Activated CD8-positive, alpha-beta T cell treated with anti-CD3 and anti-CD28 coated beads for 36 hours (primary cell): ENCODE results near the gene NECAB2. TPM values are rescaled to one million over a fixed set of nuclear protein-coding genes. Genes with fewer than 3 reads are reported as not detected.

Experiments
- ATAC-seq: fragments of 200-7000 bp; cut with Tn5 transposase; one replicate; pipeline ENCODE4 v1.10.0; 2021; ENCODE audit warnings: mild to moderate bottlenecking, moderate library complexity
- CTCF ChIA-PET: fragments of 350-600 bp; sonication (Branson Sonifier 250); formaldehyde crosslinking; loops from one replicate; lab custom pipeline; 2021; ENCODE audit warnings: antibody characterized with exemption; lab: Charles Lee
- POLR2A ChIA-PET: fragments of 350-600 bp; sonication (Branson Sonifier 250); formaldehyde crosslinking; loops from one replicate; lab custom pipeline; 2021; ENCODE audit warnings: antibody characterized with exemption; lab: Charles Lee
- DNase-seq: peaks from one replicate; pipeline ENCODE4 v3.0.0-alpha.2; 2020
- H3K27ac Mint-ChIP-seq: one replicate; pipeline ENCODE4 v1.8.0; 2021; ENCODE audit warnings: mild to moderate bottlenecking, mixed read lengths
- H3K27me3 Mint-ChIP-seq: one replicate; pipeline ENCODE4 v1.8.0; 2021; ENCODE audit warnings: mixed read lengths
- H3K36me3 Mint-ChIP-seq: one replicate; pipeline ENCODE4 v1.8.0; 2021; ENCODE audit warnings: low read depth, mixed read lengths
- H3K4me1 Mint-ChIP-seq: one replicate; pipeline ENCODE4 v1.8.0; 2021; ENCODE audit warnings: low read depth, mixed read lengths
- H3K4me3 Mint-ChIP-seq: one replicate; pipeline ENCODE4 v1.8.0; 2021; ENCODE audit warnings: mild to moderate bottlenecking, moderate library complexity, mixed read lengths
- H3K9me3 Mint-ChIP-seq: one replicate; pipeline ENCODE4 v1.8.0; 2021; ENCODE audit warnings: mixed read lengths
- intact Hi-C: fragments of 100-400 bp; cut with micrococcal nuclease; formaldehyde crosslinking; loops from one replicate; pipeline ENCODE4 v1.10.0; 2022
- total RNA-seq, 2 experiments: library from RNA; stranded (reverse); gene quantifications; one replicate each; pipeline ENCODE4 v1.2.3, GENCODE V29; 2021
- TF ChIP-seq, protein P1 (sequence below): fragments of 200-600 bp; IDR thresholded peaks from one replicate; pipeline ENCODE4 v1.8.0; 2022; ENCODE audit warnings: antibody characterized with exemption, mild to moderate bottlenecking

The NECAB2 gene
- total RNA-seq, 2 experiments from 2014 or later, result not detected

DNA sequence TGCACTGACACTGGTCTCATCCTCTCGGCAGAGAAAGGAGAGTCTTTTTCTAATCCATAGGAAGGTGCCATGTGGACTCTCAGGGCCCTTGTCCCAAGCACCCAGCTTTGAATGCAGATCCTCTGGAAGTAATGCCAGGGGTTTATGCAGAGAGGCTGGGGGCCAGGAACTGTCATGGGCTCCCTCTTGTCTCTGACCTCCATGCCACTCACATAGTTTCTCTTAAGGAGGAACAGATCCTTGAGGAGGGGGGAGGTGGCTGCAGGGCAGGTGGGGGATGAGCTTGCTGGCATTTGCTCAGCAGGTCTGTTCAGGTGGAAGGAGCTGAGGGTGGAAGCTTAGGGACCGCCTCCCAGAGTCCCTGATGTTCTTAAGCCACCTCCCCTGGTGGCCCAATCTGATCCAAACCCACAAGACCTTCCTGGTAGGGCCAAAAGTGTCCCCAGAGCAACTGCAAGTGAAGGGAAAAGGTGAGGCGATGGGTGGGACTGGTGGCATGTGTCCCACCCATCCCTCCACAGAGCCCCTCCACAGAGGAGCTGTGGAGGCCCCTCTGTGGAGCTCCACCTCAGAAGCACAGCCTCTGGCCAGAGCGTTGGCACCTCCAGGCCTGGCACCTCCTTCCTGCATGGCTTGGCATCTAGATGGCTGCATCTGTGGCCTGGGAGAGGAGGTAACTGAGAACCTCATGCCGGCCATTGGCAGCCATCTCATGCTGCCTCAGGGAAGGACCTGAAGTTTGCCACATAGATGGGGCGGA lies 9.2 kb downstream of the NECAB2 start:
- peaks cover 5% of the 10 kb centered on the region for H3K9me3 Mint-ChIP-seq
- no peaks in the 10 kb centered on the region for H3K4me1 Mint-ChIP-seq
- ChIA-PET CTCF (interaction anchor here (1.4 kb wide), 1 partner anchor 10 kb away, joined by 4 read pairs; no protein-coding TSS in a partner anchor), POLR2A (interaction anchor here (1.0 to 1.1 kb wide), 2 partner anchors 11 to 224 kb away, joined by 3 read pairs; no protein-coding TSS in a partner anchor)
- ATAC-seq, result no peak
- DNase-seq, result no peak
- no peak overlapping the region for H3K4me3 Mint-ChIP-seq
- H3K36me3 Mint-ChIP-seq, result no peaks in the 10 kb centered on the region
- TF ChIP-seq, protein P1, sequence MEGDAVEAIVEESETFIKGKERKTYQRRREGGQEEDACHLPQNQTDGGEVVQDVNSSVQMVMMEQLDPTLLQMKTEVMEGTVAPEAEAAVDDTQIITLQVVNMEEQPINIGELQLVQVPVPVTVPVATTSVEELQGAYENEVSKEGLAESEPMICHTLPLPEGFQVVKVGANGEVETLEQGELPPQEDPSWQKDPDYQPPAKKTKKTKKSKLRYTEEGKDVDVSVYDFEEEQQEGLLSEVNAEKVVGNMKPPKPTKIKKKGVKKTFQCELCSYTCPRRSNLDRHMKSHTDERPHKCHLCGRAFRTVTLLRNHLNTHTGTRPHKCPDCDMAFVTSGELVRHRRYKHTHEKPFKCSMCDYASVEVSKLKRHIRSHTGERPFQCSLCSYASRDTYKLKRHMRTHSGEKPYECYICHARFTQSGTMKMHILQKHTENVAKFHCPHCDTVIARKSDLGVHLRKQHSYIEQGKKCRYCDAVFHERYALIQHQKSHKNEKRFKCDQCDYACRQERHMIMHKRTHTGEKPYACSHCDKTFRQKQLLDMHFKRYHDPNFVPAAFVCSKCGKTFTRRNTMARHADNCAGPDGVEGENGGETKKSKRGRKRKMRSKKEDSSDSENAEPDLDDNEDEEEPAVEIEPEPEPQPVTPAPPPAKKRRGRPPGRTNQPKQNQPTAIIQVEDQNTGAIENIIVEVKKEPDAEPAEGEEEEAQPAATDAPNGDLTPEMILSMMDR, result no peak
- no peaks in the 10 kb centered on the region for H3K27me3 Mint-ChIP-seq
- no peak overlapping the region for H3K27ac Mint-ChIP-seq
- intact Hi-C loops, result no loop called here

DNA sequence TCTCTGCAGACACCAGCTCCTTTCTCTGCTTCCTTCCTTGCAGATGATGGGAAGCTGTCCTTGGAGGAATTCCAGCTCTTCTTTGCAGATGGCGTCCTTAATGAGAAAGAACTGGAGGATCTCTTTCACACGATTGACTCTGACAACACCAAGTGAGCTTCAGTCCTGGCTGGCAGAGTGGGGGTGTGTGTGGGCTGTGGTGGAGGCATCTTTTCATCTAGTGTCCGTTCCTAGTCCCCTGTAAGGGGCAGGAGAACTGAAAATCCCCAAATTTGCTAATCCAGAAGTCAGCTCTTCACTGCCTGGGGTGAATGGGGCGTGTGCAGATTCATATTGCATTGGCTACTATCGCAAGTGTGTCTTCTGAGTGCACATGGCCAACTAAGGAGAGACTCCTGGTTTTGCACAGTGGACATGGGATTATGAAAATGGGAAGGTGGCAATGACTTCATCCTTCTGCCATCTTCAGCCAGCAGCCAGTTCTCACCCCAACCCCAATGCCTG lies 10.4 kb downstream of the NECAB2 start:
- H3K36me3 Mint-ChIP-seq, result no peaks in the 10 kb centered on the region
- H3K27me3 Mint-ChIP-seq, result no peaks in the 10 kb centered on the region
- H3K27ac Mint-ChIP-seq, result no peak overlapping the region
- peaks cover 5% of the 10 kb centered on the region for H3K9me3 Mint-ChIP-seq
- no peak for DNase-seq
- ATAC-seq, result no peak
- no peaks in the 10 kb centered on the region for H3K4me1 Mint-ChIP-seq
- ChIA-PET CTCF (interaction anchor here (1.4 to 1.9 kb wide), 3 partner anchors 8 to 85 kb away, joined by 4 to 6 read pairs (median 4); no protein-coding TSS in a partner anchor), POLR2A (interaction anchor here (1.1 kb wide), 1 partner anchor 10 kb away, joined by 3 read pairs; no protein-coding TSS in a partner anchor)
- intact Hi-C loops, result no loop called here
- H3K4me3 Mint-ChIP-seq, result no peak overlapping the region
- TF ChIP-seq, protein P1, result no peak

DNA sequence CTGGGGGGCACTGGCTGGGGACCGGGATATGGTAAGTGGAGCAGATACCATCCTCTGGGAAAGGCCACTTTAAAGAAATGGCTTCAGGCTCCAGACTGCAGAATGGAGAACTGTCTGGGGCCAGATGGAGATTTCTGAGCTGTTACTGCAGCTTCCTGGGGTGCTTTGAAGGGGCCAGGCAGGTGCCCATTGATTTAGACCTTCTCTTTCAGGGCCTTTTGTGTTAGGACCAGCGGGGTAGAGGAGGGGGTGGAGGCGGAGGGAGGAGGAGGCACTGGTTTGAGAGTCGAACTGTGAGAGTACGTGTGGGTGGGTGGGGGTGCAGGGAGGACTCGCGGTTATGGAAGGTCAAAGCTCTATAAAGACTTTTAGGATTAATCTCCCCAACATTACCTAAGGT lies 11.4 kb downstream of the NECAB2 start:
- ATAC-seq, result no peak
- Mint-ChIP-seq H3K36me3 (no peaks in the 10 kb centered on the region), H3K9me3 (peaks cover 5% of the 10 kb centered on the region), H3K27ac (no peak overlapping the region), H3K4me1 (no peaks in the 10 kb centered on the region), H3K27me3 (no peaks in the 10 kb centered on the region), H3K4me3 (no peak overlapping the region)
- no peak for DNase-seq
- intact Hi-C loops, result no loop called here
- CTCF ChIA-PET, result interaction anchor here (1.8 to 1.9 kb wide), 2 partner anchors 22 to 84 kb away, joined by 4 to 6 read pairs; no protein-coding TSS in a partner anchor
- POLR2A ChIA-PET, result no interaction called here
- TF ChIP-seq, protein P1, result no peak

DNA sequence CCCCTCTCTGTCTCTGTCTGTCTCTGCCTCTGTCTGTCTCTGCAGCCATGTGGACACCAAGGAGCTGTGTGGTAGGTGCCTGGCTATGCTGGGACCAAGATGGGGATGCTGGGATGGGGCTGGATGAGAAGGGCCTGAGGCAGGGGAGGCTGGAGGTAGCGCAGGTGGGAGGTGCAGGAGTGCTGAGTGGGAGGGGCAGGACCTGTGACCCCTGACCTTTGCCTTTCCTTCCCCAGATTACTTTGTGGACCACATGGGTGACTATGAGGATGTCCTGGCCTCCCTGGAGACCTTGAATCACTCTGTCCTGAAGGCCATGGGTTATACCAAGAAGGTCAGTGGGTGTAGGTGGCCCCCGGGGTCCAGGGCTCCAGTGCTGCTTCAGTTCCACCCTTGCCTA lies 12.8 kb downstream of the NECAB2 start:
- intact Hi-C loops, result no loop called here
- POLR2A ChIA-PET, result interaction anchor here (0.9 kb wide), 1 partner anchor 9 kb away, joined by 3 read pairs; no protein-coding TSS in a partner anchor

More for the DNA sequence above, 12.8 kb downstream of the NECAB2 start:
- TF ChIP-seq, protein P1, result no peak
- H3K36me3 Mint-ChIP-seq, result no peaks in the 10 kb centered on the region
- ATAC-seq (no peak), DNase-seq (no peak)
- no peaks in the 10 kb centered on the region for H3K4me1 Mint-ChIP-seq
- no peak overlapping the region for H3K27ac Mint-ChIP-seq
- CTCF ChIA-PET, result interaction anchor here (0.9 kb wide), 1 partner anchor 82 kb away, joined by 3 read pairs; no protein-coding TSS in a partner anchor
- peaks cover 5% of the 10 kb centered on the region for H3K9me3 Mint-ChIP-seq
- no peak overlapping the region for H3K4me3 Mint-ChIP-seq
- H3K27me3 Mint-ChIP-seq, result no peaks in the 10 kb centered on the region
